Gastroesophageal sphincter (tissue), 3 donors: ENCODE results near the gene IFT122.

Experiments used
- CTCF ChIP-seq, 4 experiments: fragments of 200-600 bp in 2 of 4; fragments of 450-650 bp in 2 of 4; sonication (generic) in 1 of 4; IDR thresholded peaks; one replicate each; pipeline ENCODE4 v1.5.1; 2017 to 2019; ENCODE audit warnings: antibody characterized with exemption in 4 of 4, mild to moderate bottlenecking in 2 of 4, moderate library complexity in 2 of 4
- POLR2A ChIP-seq, 2 donors: fragments of 450-650 bp; IDR thresholded peaks; one replicate each; pipeline ENCODE4 v1.6.1; 2017; ENCODE audit warnings: antibody characterized with exemption in 2 of 2, mild to moderate bottlenecking in 2 of 2, moderate library complexity in 1 of 2
- POLR2AphosphoS5 ChIP-seq: sonication (generic); formaldehyde crosslinking; IDR thresholded peaks from one replicate; pipeline ENCODE4 v1.6.1; 2017; ENCODE audit warnings: antibody characterized with exemption

GRCh38 chr3:129513705-129514104 lies 73.7 kb downstream of the IFT122 start:
- TF ChIP-seq CTCF (IDR thresholded peaks at IDR 0.05) (no peak), POLR2A (IDR thresholded peaks at IDR 0.05) (no peak), POLR2AphosphoS5 (no peak)
